HFFc6 (cell line): ENCODE results near the gene GFPT2. TPM values are rescaled to one million over a fixed set of nuclear protein-coding genes. Genes with fewer than 3 reads are reported as not detected.

ENCODE experiments used
- DNase-seq: peaks from one replicate; pipeline ENCODE4 v3.0.0-alpha.2; 2018
- H3K27ac Mint-ChIP-seq: 2 replicates; pipeline ENCODE4 v1.8.0; 2020; ENCODE audit warnings: mild to moderate bottlenecking, mixed read lengths
- H3K27me3 Mint-ChIP-seq: 2 replicates; pipeline ENCODE4 v1.8.0; 2021; ENCODE audit warnings: mild to moderate bottlenecking, moderate library complexity, mixed read lengths; ENCODE audit not compliant: insufficient read depth
- H3K36me3 Mint-ChIP-seq: 2 replicates; pipeline ENCODE4 v1.8.0; 2021; ENCODE audit warnings: low read depth, mixed read lengths
- H3K4me1 Mint-ChIP-seq: 2 replicates; pipeline ENCODE4 v1.8.0; 2020; ENCODE audit warnings: low read depth, mixed read lengths
- H3K4me3 Mint-ChIP-seq: 2 replicates; pipeline ENCODE4 v1.8.0; 2020; ENCODE audit warnings: mild to moderate bottlenecking, moderate library complexity, mixed read lengths
- H3K9me3 Mint-ChIP-seq: 2 replicates; pipeline ENCODE4 v1.8.0; 2020; ENCODE audit warnings: mild to moderate bottlenecking, mixed read lengths
- total RNA-seq, 6 experiments: library from RNA; stranded (reverse); fragmentation: NEBNext Ultra II Directional; extraction: Animal tissue kit (Norgen Biotek cat#: 25700); gene quantifications; 2 replicates in 1 of 6; 3 replicates in 5 of 6; pipeline ENCODE4 v1.2.3, GENCODE V29; 2021
- TF ChIP-seq, protein P1 (sequence below): fragments of 200-600 bp; sonication (generic); IDR thresholded peaks from 2 replicates; pipeline ENCODE4 v1.5.0; 2021; ENCODE audit warnings: antibody characterized with exemption, mild to moderate bottlenecking

Gene GFPT2
- total RNA-seq, 6 experiments from 2014 or later: 0.54 to 3.8 (median 1.1) TPM

DNA sequence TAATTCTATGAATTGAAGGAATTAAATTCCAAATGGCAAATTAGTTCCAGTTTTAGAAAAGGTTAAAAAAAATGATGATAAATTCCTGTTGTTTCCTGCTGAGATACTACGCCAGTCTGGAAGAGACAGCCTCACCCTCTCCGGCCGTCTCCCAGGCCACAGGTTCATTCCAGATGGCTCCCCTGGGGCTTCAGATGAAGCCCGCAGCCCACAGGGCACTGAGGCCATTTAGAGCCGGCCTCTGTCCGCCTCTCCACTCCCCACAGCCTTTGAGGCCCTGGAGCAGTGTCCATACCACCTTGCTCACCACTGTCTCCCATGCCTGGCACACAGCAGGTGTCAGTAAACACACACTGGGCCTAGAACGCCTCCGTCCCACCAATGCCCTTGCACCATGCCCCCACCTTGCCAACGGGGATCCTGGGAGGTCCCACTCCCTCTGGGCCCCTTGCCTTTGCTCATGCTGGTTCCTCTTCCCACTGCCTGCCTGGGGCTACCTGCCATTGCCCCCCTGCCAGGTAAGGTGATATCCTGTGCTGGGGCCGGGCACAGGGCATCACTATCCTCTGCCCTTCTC lies 26.1 kb downstream of the GFPT2 start:
- no peak for DNase-seq
- peaks cover 28% of the 10 kb centered on the region for H3K4me1 Mint-ChIP-seq
- H3K27me3 Mint-ChIP-seq: no peaks in the 10 kb centered on the region; the same call in 1 of the 2 replicates
- TF ChIP-seq, protein P1, sequence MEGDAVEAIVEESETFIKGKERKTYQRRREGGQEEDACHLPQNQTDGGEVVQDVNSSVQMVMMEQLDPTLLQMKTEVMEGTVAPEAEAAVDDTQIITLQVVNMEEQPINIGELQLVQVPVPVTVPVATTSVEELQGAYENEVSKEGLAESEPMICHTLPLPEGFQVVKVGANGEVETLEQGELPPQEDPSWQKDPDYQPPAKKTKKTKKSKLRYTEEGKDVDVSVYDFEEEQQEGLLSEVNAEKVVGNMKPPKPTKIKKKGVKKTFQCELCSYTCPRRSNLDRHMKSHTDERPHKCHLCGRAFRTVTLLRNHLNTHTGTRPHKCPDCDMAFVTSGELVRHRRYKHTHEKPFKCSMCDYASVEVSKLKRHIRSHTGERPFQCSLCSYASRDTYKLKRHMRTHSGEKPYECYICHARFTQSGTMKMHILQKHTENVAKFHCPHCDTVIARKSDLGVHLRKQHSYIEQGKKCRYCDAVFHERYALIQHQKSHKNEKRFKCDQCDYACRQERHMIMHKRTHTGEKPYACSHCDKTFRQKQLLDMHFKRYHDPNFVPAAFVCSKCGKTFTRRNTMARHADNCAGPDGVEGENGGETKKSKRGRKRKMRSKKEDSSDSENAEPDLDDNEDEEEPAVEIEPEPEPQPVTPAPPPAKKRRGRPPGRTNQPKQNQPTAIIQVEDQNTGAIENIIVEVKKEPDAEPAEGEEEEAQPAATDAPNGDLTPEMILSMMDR: no peak
- no peak overlapping the region for H3K4me3 Mint-ChIP-seq
- no peak overlapping the region for H3K27ac Mint-ChIP-seq
- no peaks in the 10 kb centered on the region for H3K9me3 Mint-ChIP-seq
- H3K36me3 Mint-ChIP-seq: no peaks in the 10 kb centered on the region

DNA sequence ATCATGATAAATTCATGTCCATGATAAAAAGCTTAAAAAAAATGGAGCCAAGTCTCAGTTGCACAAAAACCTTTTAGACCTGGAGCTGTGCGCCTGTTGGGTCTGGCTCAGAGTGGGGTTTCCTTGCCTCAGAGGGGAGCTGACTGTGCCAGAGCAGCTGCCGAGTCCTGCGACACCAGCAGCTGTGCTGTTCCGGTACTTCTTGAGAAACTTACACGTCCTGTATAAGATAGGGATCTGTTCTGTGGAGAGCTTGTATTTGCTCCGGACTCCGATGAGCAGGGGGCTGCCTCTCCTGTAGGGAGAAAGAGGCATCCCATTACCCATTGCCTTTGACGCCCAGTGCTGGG lies 28.6 kb downstream of the GFPT2 start:
- no peak overlapping the region for H3K4me3 Mint-ChIP-seq
- H3K27me3 Mint-ChIP-seq: peaks cover under 1% of the 10 kb centered on the region
- no peak overlapping the region for H3K27ac Mint-ChIP-seq
- no peaks in the 10 kb centered on the region for H3K9me3 Mint-ChIP-seq
- TF ChIP-seq, protein P1: no peak
- peaks cover 2% of the 10 kb centered on the region; the same call in 1 of the 2 replicates for H3K36me3 Mint-ChIP-seq
- H3K4me1 Mint-ChIP-seq: peaks cover 6% of the 10 kb centered on the region; the same call in 1 of the 2 replicates
- no peak for DNase-seq

DNA sequence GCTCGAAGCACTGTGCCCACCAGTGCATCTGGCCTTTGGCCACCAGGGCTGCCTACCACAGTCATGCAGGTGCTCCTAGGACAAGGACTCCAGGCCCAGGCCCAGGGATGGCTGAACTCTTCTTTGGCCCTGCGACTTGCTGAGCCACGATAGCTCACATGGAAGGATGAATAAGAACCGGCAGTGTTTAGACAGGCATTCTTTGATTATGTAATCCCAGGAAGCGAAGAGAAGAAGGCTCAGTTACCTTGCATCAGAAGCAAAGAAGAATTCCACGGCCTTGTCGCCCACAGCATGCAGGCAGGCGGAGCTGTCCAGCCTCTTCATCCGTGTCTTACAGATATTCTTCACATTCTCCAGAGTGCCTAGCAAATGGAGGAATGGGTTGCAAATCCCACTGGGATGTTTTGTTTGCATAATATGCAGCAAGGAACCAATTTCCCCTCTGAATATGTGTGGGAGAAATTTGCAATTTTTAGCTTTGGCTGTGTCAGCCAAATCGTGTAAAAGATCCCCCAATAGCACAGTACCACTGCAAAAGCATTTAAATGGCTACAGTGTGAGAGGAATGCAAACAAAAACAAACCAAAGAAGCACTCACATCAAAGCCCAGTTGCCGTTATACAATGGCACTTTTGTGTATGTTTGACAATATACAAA lies 29.1 kb downstream of the GFPT2 start:
- Mint-ChIP-seq H3K4me1 (peaks cover 6% of the 10 kb centered on the region; the same call in 1 of the 2 replicates), H3K27ac (no peak overlapping the region), H3K27me3 (peaks cover 2% of the 10 kb centered on the region), H3K9me3 (no peaks in the 10 kb centered on the region), H3K4me3 (no peak overlapping the region), H3K36me3 (peaks cover 6% of the 10 kb centered on the region; the same call in 1 of the 2 replicates)
- TF ChIP-seq, protein P1: no peak
- DNase-seq: peak; percentile 50

DNA sequence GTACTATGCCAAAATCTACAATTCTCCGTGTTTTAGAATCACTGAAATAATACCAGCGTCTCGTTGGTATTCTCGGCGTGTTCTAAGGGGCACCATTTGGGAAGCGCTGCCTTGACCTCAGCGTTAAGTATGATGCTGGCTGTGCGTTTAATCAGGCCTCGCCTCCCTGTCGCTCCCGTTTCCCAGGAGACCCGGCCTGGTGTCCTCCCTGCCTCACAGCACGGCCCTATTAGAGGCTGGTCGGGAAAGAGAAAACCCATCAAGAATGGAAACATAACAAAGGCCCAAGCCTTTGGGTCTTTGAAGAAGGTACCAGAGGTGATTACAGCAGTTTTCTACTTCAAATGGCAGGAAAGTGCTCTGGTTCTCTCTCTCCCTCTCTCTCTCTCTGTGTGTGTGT lies 30.0 kb downstream of the GFPT2 start:
- Mint-ChIP-seq H3K9me3 (no peaks in the 10 kb centered on the region), H3K36me3 (peaks cover 9% of the 10 kb centered on the region; the same call in 1 of the 2 replicates), H3K4me1 (peaks cover 6% of the 10 kb centered on the region; the same call in 1 of the 2 replicates), H3K27me3 (peaks cover 2% of the 10 kb centered on the region), H3K4me3 (no peak overlapping the region), H3K27ac (no peak overlapping the region)
- DNase-seq: no peak
- TF ChIP-seq, protein P1: no peak

DNA sequence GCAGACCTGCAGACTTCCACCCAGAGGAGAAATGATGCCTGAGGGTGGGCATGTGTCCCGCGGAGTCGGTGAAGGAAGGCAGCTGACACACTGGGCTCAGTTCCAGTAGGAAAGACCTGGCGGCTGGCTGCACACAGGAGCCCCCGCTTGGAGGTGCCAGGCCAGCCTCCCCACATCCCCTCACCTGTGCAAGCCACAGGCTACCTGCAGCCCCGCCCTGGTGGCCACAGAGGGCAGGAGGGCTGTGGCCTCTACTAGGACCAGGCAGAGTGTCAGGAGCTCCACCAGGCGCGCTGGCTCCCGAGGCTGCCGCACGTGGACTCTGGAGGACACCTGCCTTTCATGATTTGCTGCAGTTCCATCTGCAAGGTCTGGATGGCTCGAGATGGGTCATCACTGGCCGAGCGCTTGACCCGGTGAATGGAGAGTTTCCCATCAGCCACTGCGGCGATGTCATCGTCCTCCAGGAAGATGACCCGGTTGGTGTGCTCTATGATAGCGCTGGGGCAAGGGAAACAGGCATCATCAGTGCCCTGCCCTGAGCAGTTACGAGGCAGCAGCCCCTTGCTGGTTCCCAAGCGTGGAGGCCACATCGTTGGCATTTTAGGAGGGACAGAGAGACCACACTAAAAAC lies 34.6 kb downstream of the GFPT2 start:
- Mint-ChIP-seq H3K27me3 (peaks cover 3% of the 10 kb centered on the region), H3K9me3 (no peaks in the 10 kb centered on the region), H3K27ac (no peak overlapping the region), H3K4me1 (0 out of 2 replicates have a peak, but pooled peaks cover under 1% of the 10 kb centered on the region), H3K36me3 (peaks cover 9% of the 10 kb centered on the region; the same call in 1 of the 2 replicates), H3K4me3 (no peak overlapping the region)
- TF ChIP-seq, protein P1: no peak
- DNase-seq: no peak
